ENCODE measurements around the gene NGRN.
A peak's percentile ranks its signal among the peaks of the same experiment; 100 is the strongest.

Gene NGRN

GRCh38 chr15:90320062-90320884, 54.8 kb downstream of the NGRN start:
- peak; percentile 55 for DNase-seq

GRCh38 chr15:90320885-90321278, 55.4 kb downstream of the NGRN start:
- no peak for DNase-seq

Measured in stimulated activated naive CD4-positive, alpha-beta T cell treated with Interleukin-2 at 50 U/mL for 16 hours (primary cell).